ENCODE results near the gene TREML2. TPM values are rescaled to one million over a fixed set of nuclear protein-coding genes. Genes with fewer than 3 reads are reported as not detected.

The TREML2 gene
- polyA plus RNA-seq, 1 donor (not counting 4 experiments of a cell fraction or from before 2014, with no cell fraction given): 0.03 TPM

DNA sequence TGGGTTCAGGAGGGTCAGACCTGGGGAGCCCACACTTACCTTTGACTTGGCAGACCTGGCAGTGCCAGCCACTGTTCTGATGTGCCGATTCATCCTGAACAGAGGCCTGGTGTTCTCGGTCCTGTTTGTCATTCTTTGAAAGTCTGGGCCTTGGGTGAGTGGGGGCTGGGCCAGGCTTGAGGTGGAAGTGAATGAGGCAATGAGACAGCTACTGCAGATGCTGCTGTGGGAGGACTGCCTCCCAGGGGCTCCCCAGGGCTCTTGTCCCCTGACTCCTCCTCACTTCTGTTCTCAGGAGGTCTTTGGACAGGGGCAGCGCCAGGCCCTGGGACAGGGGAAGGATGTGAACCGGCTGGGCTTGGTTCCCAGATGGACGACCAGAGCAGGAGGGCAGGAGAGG, 21.6 kb upstream of the TREML2 start:
- DNase-seq (ENCODE audit: low read depth, low spot score): no peak
- TF ChIP-seq EZH2 (IDR thresholded peaks at IDR 0.05; ENCODE audit: low read length) (no peak), CTCF (optimal IDR thresholded peaks at IDR 0.05 in 1 of 3, IDR thresholded peaks at IDR 0.05 in 1 of 3, conservative IDR thresholded peaks at IDR 0.05 in 1 of 3; ENCODE audit: extremely low read depth in 1 of 3, insufficient read depth in 2 of 3, low read length in 3 of 3) (no peak)
- Histone ChIP-seq H4K20me1 (ENCODE audit: control insufficient read depth, extremely low read depth, insufficient read depth, low read length) (no peaks in the 10 kb centered on the region), H3K9me1 (ENCODE audit: control insufficient read depth, extremely low read depth, insufficient read depth, low read length) (no peaks in the 10 kb centered on the region), H3K27me3 (ENCODE audit: control insufficient read depth, extremely low read depth, insufficient read depth, low read length) (peaks cover 5% of the 10 kb centered on the region), H3K9me3 (ENCODE audit: control insufficient read depth, low read depth, low read length) (no peaks in the 10 kb centered on the region), H3K4me2 (ENCODE audit: control insufficient read depth, extremely low read depth, insufficient read depth, low read depth, low read length) (no peak overlapping the region), H3K79me2 (ENCODE audit: control insufficient read depth, insufficient read depth, low read length) (no peaks in the 10 kb centered on the region), H3K9ac (ENCODE audit: control insufficient read depth, extremely low read depth, insufficient read depth, low read length) (no peak overlapping the region), H3K4me1 (ENCODE audit: control insufficient read depth, extremely low read depth, insufficient read depth, low read length) (no peaks in the 10 kb centered on the region), H2AFZ (ENCODE audit: control insufficient read depth, low read length) (no peak overlapping the region), H3K27ac (ENCODE audit: control insufficient read depth, insufficient read depth, low read length) (no peak overlapping the region), H3K36me3 (ENCODE audit: control insufficient read depth in 2 of 2, extremely low read depth in 1 of 2, insufficient read depth in 2 of 2, low read length in 2 of 2) (no peaks in the 10 kb centered on the region), H3K4me3 (ENCODE audit: control insufficient read depth in 2 of 3, extremely low read depth in 1 of 3, insufficient read depth in 2 of 3, low read depth in 1 of 3, low read length in 3 of 3) (no peak overlapping the region)
- dilution Hi-C loops (cut with MboI; ENCODE audit: extremely low pct_ligation_motif_present, low sequenced_read_pairs): no loop called here
- no peak for FAIRE-seq

GRCh38 chr6:41222045-41222444, 21.1 kb upstream of the TREML2 start:
- Histone ChIP-seq H3K79me2 (ENCODE audit: control insufficient read depth, insufficient read depth, low read length) (no peaks in the 10 kb centered on the region), H3K27ac (ENCODE audit: control insufficient read depth, insufficient read depth, low read length) (no peak overlapping the region), H3K9ac (ENCODE audit: control insufficient read depth, extremely low read depth, insufficient read depth, low read length) (no peak overlapping the region), H3K4me3 (ENCODE audit: control insufficient read depth in 2 of 3, extremely low read depth in 1 of 3, insufficient read depth in 2 of 3, low read depth in 1 of 3, low read length in 3 of 3) (no peak overlapping the region), H2AFZ (ENCODE audit: control insufficient read depth, low read length) (no peak overlapping the region), H4K20me1 (ENCODE audit: control insufficient read depth, extremely low read depth, insufficient read depth, low read length) (no peaks in the 10 kb centered on the region), H3K9me3 (ENCODE audit: control insufficient read depth, low read depth, low read length) (no peaks in the 10 kb centered on the region), H3K4me2 (ENCODE audit: control insufficient read depth, extremely low read depth, insufficient read depth, low read depth, low read length) (no peak overlapping the region), H3K27me3 (ENCODE audit: control insufficient read depth, extremely low read depth, insufficient read depth, low read length) (peaks cover 5% of the 10 kb centered on the region), H3K9me1 (ENCODE audit: control insufficient read depth, extremely low read depth, insufficient read depth, low read length) (no peaks in the 10 kb centered on the region), H3K36me3 (ENCODE audit: control insufficient read depth in 2 of 2, extremely low read depth in 1 of 2, insufficient read depth in 2 of 2, low read length in 2 of 2) (no peaks in the 10 kb centered on the region), H3K4me1 (ENCODE audit: control insufficient read depth, extremely low read depth, insufficient read depth, low read length) (no peaks in the 10 kb centered on the region)
- DNase-seq (ENCODE audit: low read depth, low spot score) (no peak), FAIRE-seq (no peak)
- dilution Hi-C loops (cut with MboI; ENCODE audit: extremely low pct_ligation_motif_present, low sequenced_read_pairs): no loop called here
- no peak for TF ChIP-seq EZH2 (IDR thresholded peaks at IDR 0.05; ENCODE audit: low read length)
- no peak for TF ChIP-seq CTCF (optimal IDR thresholded peaks at IDR 0.05 in 1 of 3, IDR thresholded peaks at IDR 0.05 in 1 of 3, conservative IDR thresholded peaks at IDR 0.05 in 1 of 3; ENCODE audit: extremely low read depth in 1 of 3, insufficient read depth in 2 of 3, low read length in 3 of 3)
